Stimulated activated CD4-positive, alpha-beta T cell treated with anti-CD3 and anti-CD28 coated beads, Interleukin-2, amount 100 ng/mL, for 48 hours (primary cell): ENCODE measurements around the gene STK11.
A peak's percentile ranks its signal among the peaks of the same experiment; 100 is the strongest.

ENCODE experiments used
- DNase-seq, 2 donors: peaks; one replicate each; pipeline ENCODE4 v3.0.0-alpha.2; 2020

The STK11 gene

GRCh38 chr19:1275260-1275975, 69.8 kb downstream of the STK11 start, which contains the start of gene FAM174C:
FAM174C (plus strand) TSS chr19:1275530; CDS start chr19:1275550, 20 bp downstream.
- peak; percentile 93 for DNase-seq

GRCh38 chr19:1275976-1276627, 70.5 kb downstream of the STK11 start:
- no peak for DNase-seq

GRCh38 chr19:1276628-1277022, 71.0 kb downstream of the STK11 start:
- DNase-seq: no peak

- DNase-seq: no peak
Measured at GRCh38 chr19:1277061-1277460, 71.5 kb downstream of the STK11 start.
